ENCODE data around the gene BRINP3.

DNA sequence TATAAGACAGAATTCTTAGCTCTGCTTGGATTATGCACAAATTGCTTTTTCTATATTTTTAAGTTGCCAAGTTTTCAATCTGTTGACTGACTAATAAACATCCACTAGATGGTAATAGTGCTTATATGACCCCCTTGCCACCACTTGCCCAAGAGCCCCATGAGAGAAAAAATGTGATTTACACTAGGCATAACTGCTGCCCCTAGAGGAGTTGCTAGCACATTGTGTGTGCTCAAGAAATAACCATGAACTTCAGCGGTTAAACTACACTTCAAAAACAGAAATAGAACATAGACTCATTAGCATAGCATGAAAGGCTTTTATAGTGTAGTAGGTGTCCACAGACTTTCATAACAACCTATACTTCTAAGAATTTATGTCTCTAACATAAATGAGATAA is 61.4 kb downstream of the BRINP3 start:
- TF ChIP-seq, protein P1, sequence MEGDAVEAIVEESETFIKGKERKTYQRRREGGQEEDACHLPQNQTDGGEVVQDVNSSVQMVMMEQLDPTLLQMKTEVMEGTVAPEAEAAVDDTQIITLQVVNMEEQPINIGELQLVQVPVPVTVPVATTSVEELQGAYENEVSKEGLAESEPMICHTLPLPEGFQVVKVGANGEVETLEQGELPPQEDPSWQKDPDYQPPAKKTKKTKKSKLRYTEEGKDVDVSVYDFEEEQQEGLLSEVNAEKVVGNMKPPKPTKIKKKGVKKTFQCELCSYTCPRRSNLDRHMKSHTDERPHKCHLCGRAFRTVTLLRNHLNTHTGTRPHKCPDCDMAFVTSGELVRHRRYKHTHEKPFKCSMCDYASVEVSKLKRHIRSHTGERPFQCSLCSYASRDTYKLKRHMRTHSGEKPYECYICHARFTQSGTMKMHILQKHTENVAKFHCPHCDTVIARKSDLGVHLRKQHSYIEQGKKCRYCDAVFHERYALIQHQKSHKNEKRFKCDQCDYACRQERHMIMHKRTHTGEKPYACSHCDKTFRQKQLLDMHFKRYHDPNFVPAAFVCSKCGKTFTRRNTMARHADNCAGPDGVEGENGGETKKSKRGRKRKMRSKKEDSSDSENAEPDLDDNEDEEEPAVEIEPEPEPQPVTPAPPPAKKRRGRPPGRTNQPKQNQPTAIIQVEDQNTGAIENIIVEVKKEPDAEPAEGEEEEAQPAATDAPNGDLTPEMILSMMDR (IDR thresholded peaks at IDR 0.05; ENCODE audit: low read depth, low read length), result no peak
- no peak for TF ChIP-seq POLR2A (IDR thresholded peaks at IDR 0.05; ENCODE audit: extremely low read depth, insufficient read length)
